ENCODE results near the gene PPP2R2B. TPM values are rescaled to one million over a fixed set of nuclear protein-coding genes. Genes with fewer than 3 reads are reported as not detected.

Gene PPP2R2B
- total and polyA plus RNA-seq, 7 donors: 0.03 to 0.71 (median 0.11) TPM; not detected in 1

- TF ChIP-seq, protein P1, sequence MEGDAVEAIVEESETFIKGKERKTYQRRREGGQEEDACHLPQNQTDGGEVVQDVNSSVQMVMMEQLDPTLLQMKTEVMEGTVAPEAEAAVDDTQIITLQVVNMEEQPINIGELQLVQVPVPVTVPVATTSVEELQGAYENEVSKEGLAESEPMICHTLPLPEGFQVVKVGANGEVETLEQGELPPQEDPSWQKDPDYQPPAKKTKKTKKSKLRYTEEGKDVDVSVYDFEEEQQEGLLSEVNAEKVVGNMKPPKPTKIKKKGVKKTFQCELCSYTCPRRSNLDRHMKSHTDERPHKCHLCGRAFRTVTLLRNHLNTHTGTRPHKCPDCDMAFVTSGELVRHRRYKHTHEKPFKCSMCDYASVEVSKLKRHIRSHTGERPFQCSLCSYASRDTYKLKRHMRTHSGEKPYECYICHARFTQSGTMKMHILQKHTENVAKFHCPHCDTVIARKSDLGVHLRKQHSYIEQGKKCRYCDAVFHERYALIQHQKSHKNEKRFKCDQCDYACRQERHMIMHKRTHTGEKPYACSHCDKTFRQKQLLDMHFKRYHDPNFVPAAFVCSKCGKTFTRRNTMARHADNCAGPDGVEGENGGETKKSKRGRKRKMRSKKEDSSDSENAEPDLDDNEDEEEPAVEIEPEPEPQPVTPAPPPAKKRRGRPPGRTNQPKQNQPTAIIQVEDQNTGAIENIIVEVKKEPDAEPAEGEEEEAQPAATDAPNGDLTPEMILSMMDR (IDR thresholded peaks at IDR 0.05): no peak
- Histone ChIP-seq H3K4me3 (no peak overlapping the region), H3K27me3 (ENCODE audit: insufficient read depth in 3 of 3, low read length in 2 of 3) (peaks cover 0 to 2% (median 0%) of the 10 kb centered on the region in 3 donors), H3K4me1 (no peaks in the 10 kb centered on the region), H3K36me3 (ENCODE audit: insufficient read depth in 1 of 2, low read depth in 1 of 2) (no peaks in the 10 kb centered on the region), H3K9me3 (no peaks in the 10 kb centered on the region), H3K27ac (no peak overlapping the region)
- intact Hi-C loops (cut with DNase I): no loop called here
- WGBS, 3 donors: 56 to 65% (median 64%) methylated on average over 3 of the region's 3 CpGs
- ATAC-seq (no peak), DNase-seq (no peak)
Observed at GRCh38 chr5:146836226-146836842, 42.2 kb downstream of the PPP2R2B start.

- TF ChIP-seq, protein P1 (IDR thresholded peaks at IDR 0.05): no peak
- ATAC-seq: no peak
- H3K27me3 ChIP-seq (ENCODE audit: insufficient read depth in 3 of 3, low read length in 2 of 3): no peaks in the 10 kb centered on the region
- intact Hi-C loops (cut with DNase I): no loop called here
- DNase-seq: no peak
- no peak overlapping the region for H3K4me3 ChIP-seq
- H3K27ac ChIP-seq: no peak overlapping the region
- H3K36me3 ChIP-seq (ENCODE audit: insufficient read depth in 1 of 2, low read depth in 1 of 2): no peaks in the 10 kb centered on the region
- WGBS, 3 donors: 62 to 70% (median 67%) methylated on average over 3 of the region's 3 CpGs
- H3K4me1 ChIP-seq: no peaks in the 10 kb centered on the region
- no peaks in the 10 kb centered on the region for H3K9me3 ChIP-seq
Observed at GRCh38 chr5:146832985-146833732, 45.4 kb downstream of the PPP2R2B start.

- TF ChIP-seq, protein P1 (IDR thresholded peaks at IDR 0.05): no peak
- ATAC-seq (peak in 2 of 4 donors; percentile 72 to 90), DNase-seq (no peak)
- Histone ChIP-seq H3K9me3 (no peaks in the 10 kb centered on the region), H3K27me3 (ENCODE audit: insufficient read depth in 3 of 3, low read length in 2 of 3) (no peaks in the 10 kb centered on the region), H3K4me1 (no peaks in the 10 kb centered on the region), H3K36me3 (ENCODE audit: insufficient read depth in 1 of 2, low read depth in 1 of 2) (no peaks in the 10 kb centered on the region), H3K27ac (no peak overlapping the region), H3K4me3 (no peak overlapping the region)
- intact Hi-C loops (cut with DNase I): no loop called here
Observed at GRCh38 chr5:146828385-146828784, 50.2 kb downstream of the PPP2R2B start.

DNA sequence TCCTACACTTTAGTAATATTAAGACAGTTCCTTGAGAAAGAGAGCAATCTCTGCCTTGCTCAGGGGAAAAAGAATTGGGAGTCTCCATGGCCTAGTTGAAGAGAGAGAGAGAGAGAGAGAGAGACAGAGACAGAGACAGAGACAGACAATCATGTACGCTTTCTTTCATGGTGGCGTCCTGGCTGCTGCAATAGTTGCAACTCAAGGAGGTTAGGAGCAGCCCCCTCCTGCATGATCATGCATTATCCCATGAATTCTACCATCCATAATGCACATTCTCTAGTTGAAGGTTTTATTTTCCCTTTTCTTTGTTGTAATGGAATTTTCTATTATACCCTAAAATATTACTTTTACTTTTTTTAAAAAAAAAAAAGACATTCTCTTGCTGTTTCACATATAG lies 50.7 kb downstream of the PPP2R2B start:
- Histone ChIP-seq H3K4me3 (no peak overlapping the region), H3K4me1 (no peaks in the 10 kb centered on the region), H3K27ac (no peak overlapping the region), H3K36me3 (ENCODE audit: insufficient read depth in 1 of 2, low read depth in 1 of 2) (no peaks in the 10 kb centered on the region), H3K27me3 (ENCODE audit: insufficient read depth in 3 of 3, low read length in 2 of 3) (no peaks in the 10 kb centered on the region), H3K9me3 (no peaks in the 10 kb centered on the region)
- intact Hi-C loops (cut with DNase I): no loop called here
- ATAC-seq: no peak
- DNase-seq: no peak
- TF ChIP-seq, protein P1 (IDR thresholded peaks at IDR 0.05): no peak
- 68 to 87% (median 84%) methylated on average over 2 of the region's 2 CpGs for WGBS, 3 donors
